Activated CD8-positive, alpha-beta T cell treated with anti-CD3 and anti-CD28 coated beads for 36 hours (primary cell): ENCODE data around the gene C7orf25. TPM values are rescaled to one million over a fixed set of nuclear protein-coding genes. Genes with fewer than 3 reads are reported as not detected.

Source experiments
- ATAC-seq: fragments of 200-7000 bp; cut with Tn5 transposase; one replicate; pipeline ENCODE4 v1.10.0; 2021; ENCODE audit warnings: mild to moderate bottlenecking, moderate library complexity
- CTCF ChIA-PET: fragments of 350-600 bp; sonication (Branson Sonifier 250); formaldehyde crosslinking; loops from one replicate; lab custom pipeline; 2021; ENCODE audit warnings: antibody characterized with exemption; lab: Charles Lee
- POLR2A ChIA-PET: fragments of 350-600 bp; sonication (Branson Sonifier 250); formaldehyde crosslinking; loops from one replicate; lab custom pipeline; 2021; ENCODE audit warnings: antibody characterized with exemption; lab: Charles Lee
- DNase-seq: peaks from one replicate; pipeline ENCODE4 v3.0.0-alpha.2; 2020
- H3K27ac Mint-ChIP-seq: one replicate; pipeline ENCODE4 v1.8.0; 2021; ENCODE audit warnings: mild to moderate bottlenecking, mixed read lengths
- H3K27me3 Mint-ChIP-seq: one replicate; pipeline ENCODE4 v1.8.0; 2021; ENCODE audit warnings: mixed read lengths
- H3K36me3 Mint-ChIP-seq: one replicate; pipeline ENCODE4 v1.8.0; 2021; ENCODE audit warnings: low read depth, mixed read lengths
- H3K4me1 Mint-ChIP-seq: one replicate; pipeline ENCODE4 v1.8.0; 2021; ENCODE audit warnings: low read depth, mixed read lengths
- H3K4me3 Mint-ChIP-seq: one replicate; pipeline ENCODE4 v1.8.0; 2021; ENCODE audit warnings: mild to moderate bottlenecking, moderate library complexity, mixed read lengths
- H3K9me3 Mint-ChIP-seq: one replicate; pipeline ENCODE4 v1.8.0; 2021; ENCODE audit warnings: mixed read lengths
- intact Hi-C: fragments of 100-400 bp; cut with micrococcal nuclease; formaldehyde crosslinking; loops from one replicate; pipeline ENCODE4 v1.10.0; 2022
- total RNA-seq, 2 experiments: library from RNA; stranded (reverse); gene quantifications; one replicate each; pipeline ENCODE4 v1.2.3, GENCODE V29; 2021
- TF ChIP-seq, protein P1 (sequence below): fragments of 200-600 bp; IDR thresholded peaks from one replicate; pipeline ENCODE4 v1.8.0; 2022; ENCODE audit warnings: antibody characterized with exemption, mild to moderate bottlenecking

The C7orf25 gene
- total RNA-seq, 2 experiments from 2014 or later: 2.4 to 3.4 TPM

DNA sequence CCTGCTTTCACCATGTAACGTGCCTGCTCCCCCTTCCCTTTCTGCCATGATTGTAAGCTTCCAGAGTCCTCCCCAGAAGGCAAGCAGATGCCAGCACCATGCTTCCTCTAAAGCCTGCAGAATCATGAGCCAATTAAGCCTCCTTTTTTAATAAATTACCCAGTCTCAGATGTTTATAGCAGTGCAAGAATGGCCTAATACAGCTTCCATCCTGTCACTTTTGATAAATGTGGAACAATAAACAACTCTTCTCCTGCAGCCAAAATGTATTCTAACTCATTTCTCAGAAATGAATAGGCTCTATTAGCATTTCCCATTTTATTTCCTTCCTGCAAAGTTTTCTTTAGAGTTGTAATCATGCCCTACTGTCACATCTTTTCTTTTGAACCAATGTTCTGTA is 43.4 kb downstream of the C7orf25 start:
- ATAC-seq: no peak
- POLR2A ChIA-PET: no interaction called here
- Mint-ChIP-seq H3K27me3 (peaks cover 14% of the 10 kb centered on the region), H3K4me3 (no peak overlapping the region), H3K9me3 (peaks cover 15% of the 10 kb centered on the region), H3K36me3 (peaks cover 7% of the 10 kb centered on the region), H3K27ac (peak overlapping the region; percentile 79), H3K4me1 (peaks cover 20% of the 10 kb centered on the region)
- intact Hi-C loops: no loop called here
- CTCF ChIA-PET: no interaction called here
- TF ChIP-seq, protein P1, sequence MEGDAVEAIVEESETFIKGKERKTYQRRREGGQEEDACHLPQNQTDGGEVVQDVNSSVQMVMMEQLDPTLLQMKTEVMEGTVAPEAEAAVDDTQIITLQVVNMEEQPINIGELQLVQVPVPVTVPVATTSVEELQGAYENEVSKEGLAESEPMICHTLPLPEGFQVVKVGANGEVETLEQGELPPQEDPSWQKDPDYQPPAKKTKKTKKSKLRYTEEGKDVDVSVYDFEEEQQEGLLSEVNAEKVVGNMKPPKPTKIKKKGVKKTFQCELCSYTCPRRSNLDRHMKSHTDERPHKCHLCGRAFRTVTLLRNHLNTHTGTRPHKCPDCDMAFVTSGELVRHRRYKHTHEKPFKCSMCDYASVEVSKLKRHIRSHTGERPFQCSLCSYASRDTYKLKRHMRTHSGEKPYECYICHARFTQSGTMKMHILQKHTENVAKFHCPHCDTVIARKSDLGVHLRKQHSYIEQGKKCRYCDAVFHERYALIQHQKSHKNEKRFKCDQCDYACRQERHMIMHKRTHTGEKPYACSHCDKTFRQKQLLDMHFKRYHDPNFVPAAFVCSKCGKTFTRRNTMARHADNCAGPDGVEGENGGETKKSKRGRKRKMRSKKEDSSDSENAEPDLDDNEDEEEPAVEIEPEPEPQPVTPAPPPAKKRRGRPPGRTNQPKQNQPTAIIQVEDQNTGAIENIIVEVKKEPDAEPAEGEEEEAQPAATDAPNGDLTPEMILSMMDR: no peak
- no peak for DNase-seq

Other genes starting within 250 kb of the C7orf25 start
- gene PSMA2, start 20.1 kb upstream of the C7orf25 start, total RNA-seq: 100 to 1,000 TPM; 193 to 197 TPM
- 10 to 100 TPM; 66.9 to 68.5 TPM for gene MRPL32, start 20.3 kb upstream of the C7orf25 start, total RNA-seq
- not detected for gene HECW1, start 200.6 kb upstream of the C7orf25 start, total RNA-seq